GM12892 (cell line): ENCODE data around the gene WNT7B.

Source experiments
- POLR2A ChIP-seq: IDR thresholded peaks from 2 replicates; pipeline ENCODE4 v1.6.1; 2011; ENCODE audit warnings: low read depth, low read length, control low read depth
- POLR2AphosphoS5 ChIP-seq: IDR thresholded peaks from 2 replicates; pipeline ENCODE4 v1.6.1; 2011; ENCODE audit warnings: low read depth, low read length, control low read depth

- TF ChIP-seq POLR2A (no peak), POLR2AphosphoS5 (no peak)
Observed at GRCh38 chr22:45991098-45991497, 14.1 kb upstream of the WNT7B start.
